RWPE1 (cell line): ENCODE results near the gene MYMX.
A peak's percentile ranks its signal among the peaks of the same experiment; 100 is the strongest.

Experiments used
- CTCF ChIA-PET: fragments of 350-600 bp; sonication (Branson Sonifier 250); formaldehyde crosslinking; extraction: SDS; loops from one replicate; lab custom pipeline; 2021; lab: Yijun Ruan, JAX
- POLR2A ChIA-PET: fragments of 400-600 bp; formaldehyde crosslinking; extraction: SDS; loops from one replicate; lab custom pipeline; 2020; ENCODE audit warnings: antibody characterized with exemption; ENCODE audit not compliant: low non-redundant PET; lab: Yijun Ruan, JAX
- DNase-seq: peaks from one replicate; pipeline ENCODE4 v3.0.0; 2012; ENCODE audit warnings: low spot score
- H3K27ac ChIP-seq: fragments of 450-650 bp; 2 replicates; pipeline ENCODE4 v1.5.1; 2017
- TF ChIP-seq, protein P1 (sequence below): fragments of 450-650 bp; conservative IDR thresholded peaks from 2 replicates; pipeline ENCODE4 v1.5.1; 2017; ENCODE audit warnings: low read depth, mild to moderate bottlenecking

The MYMX gene

DNA sequence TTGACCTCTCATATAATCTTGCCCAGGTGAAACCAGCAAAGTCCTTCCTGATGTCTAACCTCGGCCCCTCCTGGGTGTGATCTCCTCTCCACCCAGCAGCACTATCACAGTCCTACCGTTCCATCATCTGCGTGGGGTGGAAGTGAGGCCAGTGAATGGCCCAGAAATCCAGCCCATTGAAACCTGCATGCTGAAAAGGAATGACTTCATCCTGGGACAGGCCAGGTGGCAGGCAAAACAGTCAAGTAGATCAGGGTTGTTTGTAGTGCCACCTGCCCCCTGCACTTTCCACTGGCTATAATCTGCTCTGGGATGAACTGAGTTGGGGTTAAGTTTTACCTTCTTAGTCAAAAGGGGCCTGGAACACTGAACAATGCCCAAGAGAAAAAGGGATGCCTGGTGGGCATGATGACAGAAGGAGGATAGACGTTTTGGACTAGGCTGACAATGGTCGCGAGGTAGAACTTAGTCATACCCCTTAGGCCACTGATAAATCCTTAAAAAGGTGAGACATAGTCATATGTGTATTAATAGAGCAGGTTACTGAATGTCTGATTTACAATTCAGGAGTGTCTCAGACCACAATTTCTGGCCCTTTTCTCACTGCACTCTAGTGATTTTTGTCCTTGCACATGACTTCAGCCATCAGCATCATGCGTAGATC is 22.1 kb downstream of the MYMX start:
- POLR2A ChIA-PET, result interaction anchor here (1.8 kb wide), 1 partner anchor 8 kb away, joined by 5 read pairs; the partner anchor contains the start of gene HSP90AB1
- H3K27ac ChIP-seq, result no peak overlapping the region
- DNase-seq, result no peak
- CTCF ChIA-PET, result interaction anchor here (0.7 to 1.6 kb wide), 3 partner anchors 12 to 120 kb away, joined by 3 to 5 read pairs (median 4); no protein-coding TSS in a partner anchor
- TF ChIP-seq, protein P1, sequence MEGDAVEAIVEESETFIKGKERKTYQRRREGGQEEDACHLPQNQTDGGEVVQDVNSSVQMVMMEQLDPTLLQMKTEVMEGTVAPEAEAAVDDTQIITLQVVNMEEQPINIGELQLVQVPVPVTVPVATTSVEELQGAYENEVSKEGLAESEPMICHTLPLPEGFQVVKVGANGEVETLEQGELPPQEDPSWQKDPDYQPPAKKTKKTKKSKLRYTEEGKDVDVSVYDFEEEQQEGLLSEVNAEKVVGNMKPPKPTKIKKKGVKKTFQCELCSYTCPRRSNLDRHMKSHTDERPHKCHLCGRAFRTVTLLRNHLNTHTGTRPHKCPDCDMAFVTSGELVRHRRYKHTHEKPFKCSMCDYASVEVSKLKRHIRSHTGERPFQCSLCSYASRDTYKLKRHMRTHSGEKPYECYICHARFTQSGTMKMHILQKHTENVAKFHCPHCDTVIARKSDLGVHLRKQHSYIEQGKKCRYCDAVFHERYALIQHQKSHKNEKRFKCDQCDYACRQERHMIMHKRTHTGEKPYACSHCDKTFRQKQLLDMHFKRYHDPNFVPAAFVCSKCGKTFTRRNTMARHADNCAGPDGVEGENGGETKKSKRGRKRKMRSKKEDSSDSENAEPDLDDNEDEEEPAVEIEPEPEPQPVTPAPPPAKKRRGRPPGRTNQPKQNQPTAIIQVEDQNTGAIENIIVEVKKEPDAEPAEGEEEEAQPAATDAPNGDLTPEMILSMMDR, result no peak

DNA sequence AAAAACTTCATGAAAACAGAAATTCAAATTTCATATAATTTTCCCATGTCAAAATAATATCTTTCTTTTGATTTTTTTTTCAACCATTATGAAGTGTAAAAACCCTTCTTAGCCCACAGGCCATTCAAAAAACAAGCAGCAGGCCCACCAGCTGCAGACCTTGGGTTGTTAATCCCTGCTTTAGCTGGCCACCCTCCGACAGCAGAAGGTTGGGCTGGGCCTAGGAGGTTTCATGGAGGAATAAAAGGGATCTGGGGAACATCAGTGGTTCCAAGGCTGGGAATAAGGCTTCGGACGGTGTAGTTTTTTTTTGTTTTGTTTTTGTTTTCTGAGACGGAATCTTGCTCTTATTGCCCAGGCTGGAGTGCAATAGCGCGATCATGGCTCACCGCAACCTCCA is 26.6 kb downstream of the MYMX start:
- no peak for DNase-seq
- TF ChIP-seq, protein P1, result no peak
- ChIA-PET CTCF (no interaction called here), POLR2A (no interaction called here)
- no peak overlapping the region for H3K27ac ChIP-seq

DNA sequence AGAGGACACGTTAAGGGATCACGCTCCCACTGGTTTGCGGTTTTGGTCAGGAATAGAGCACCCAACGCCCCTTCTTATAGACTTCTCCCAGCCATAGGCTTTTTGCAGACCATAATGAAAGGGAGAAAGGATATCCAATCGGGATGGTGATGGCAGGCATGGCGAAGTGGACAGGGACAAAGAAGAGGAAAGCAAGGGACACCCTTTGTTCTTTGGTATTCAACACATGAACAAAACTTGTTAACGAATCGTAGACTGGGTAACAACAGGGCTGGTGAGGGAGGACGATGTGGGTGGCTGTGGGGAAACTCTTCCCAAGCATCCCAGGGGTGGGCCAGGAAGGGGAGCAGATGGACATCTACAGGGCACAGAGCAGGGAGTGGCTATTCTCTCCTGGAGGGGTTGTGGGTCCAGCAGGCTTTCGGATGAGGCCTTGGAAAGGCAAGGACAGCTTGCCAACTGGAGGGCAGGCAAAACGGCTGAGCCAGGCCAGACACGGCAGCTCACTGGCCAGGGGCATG is 28.7 kb downstream of the MYMX start:
- POLR2A ChIA-PET, result no interaction called here
- TF ChIP-seq, protein P1, result no peak
- CTCF ChIA-PET, result interaction anchor here (0.9 to 1.1 kb wide), 3 partner anchors 8 to 73 kb away, joined by 3 to 6 read pairs (median 4); partner anchors contain the start of gene MYMX
- DNase-seq, result no peak
- H3K27ac ChIP-seq, result peak overlapping the region; percentile 91

DNA sequence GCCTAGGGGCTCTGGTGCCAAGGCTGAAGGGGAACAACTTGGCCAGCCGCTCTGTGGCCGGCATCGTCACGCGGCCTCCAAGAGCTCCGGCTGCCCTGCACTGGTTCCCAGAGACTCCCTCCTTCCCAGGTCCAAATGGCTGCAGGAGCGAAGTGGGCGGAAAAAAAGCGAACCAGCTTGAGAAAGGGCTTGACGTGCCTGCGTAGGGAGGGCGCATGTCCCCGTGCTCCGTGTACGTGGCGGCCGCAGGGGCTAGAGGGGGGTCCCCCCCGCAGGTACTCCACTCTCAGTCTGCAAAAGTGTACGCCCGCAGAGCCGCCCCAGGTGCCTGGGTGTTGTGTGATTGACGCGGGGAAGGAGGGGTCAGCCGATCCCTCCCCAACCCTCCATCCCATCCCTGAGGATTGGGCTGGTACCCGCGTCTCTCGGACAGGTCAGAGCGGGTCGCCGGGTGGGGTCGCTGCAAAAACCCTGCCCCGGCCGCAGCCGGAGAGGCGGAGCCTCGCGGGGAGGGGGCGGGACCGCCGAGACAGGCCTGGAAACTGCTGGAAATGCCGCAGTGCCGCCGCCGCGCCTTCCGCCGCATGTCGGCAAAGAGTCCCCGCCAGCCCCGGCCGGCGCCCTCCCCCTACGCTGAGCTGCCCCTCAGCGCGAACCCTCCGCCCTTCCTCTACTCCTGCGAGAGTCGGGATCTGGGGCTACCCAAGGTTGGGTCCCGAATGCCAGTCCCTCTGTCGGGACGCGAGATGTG is 29.4 kb downstream of the MYMX start:
- DNase-seq, result peak; percentile 75
- TF ChIP-seq, protein P1, result peak; percentile 52
- CTCF ChIA-PET, result interaction anchor here (0.9 to 1.1 kb wide), 3 partner anchors 9 to 73 kb away, joined by 3 to 6 read pairs (median 4); partner anchors contain the start of gene MYMX
- peak overlapping the region; percentile 91 for H3K27ac ChIP-seq
- POLR2A ChIA-PET, result interaction anchor here (0.6 to 1.3 kb wide), 6 partner anchors 8 to 112 kb away, joined by 3 to 6 read pairs (median 4); partner anchors contain the start of gene SLC35B2

DNA sequence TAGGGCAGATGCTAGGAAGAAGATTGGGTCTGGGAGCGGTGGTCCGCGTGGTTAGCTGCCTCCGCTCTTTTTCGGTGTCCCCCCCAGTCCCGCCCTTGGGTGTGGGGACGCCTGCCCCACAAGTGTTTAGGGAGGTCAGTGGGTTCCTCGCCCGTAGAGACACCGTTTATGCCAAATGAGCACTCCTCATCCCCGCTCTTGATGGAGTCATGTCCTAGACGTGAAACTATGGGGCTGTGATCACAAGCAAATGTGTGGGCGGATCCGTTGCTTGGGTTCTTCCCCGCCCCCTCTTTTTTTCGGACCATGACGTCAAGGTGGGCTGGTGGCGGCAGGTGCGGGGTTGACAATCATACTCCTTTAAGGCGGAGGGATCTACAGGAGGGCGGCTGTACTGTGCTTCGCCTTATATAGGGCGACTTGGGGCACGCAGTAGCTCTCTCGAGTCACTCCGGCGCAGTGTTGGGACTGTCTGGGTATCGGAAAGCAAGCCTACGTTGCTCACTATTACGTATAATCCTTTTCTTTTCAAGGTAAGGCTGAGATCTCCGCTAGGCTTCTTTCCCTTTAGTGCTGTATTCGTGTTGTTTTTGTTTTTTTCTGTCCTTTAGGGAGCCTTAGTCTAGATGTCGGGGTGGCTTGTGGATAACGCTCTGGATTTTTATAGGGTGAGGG is 30.1 kb downstream of the MYMX start, which contains the start of gene HSP90AB1:
TSS of gene HSP90AB1 (plus strand) at position 439 of the 675 bp plus-strand sequence. CDS start 1,529 bp downstream, outside the sequence.
- CTCF ChIA-PET, result interaction anchor here (1.1 kb wide), 2 partner anchors 12 to 24 kb away, joined by 5 to 9 read pairs; partner anchors contain the start of gene TMEM151B
- TF ChIP-seq, protein P1, result no peak
- peak; percentile 98 for DNase-seq
- peak within 1 kb of the TSS; percentile 91 for H3K27ac ChIP-seq
- POLR2A ChIA-PET, result interaction anchor here (0.6 to 1.3 kb wide), 7 partner anchors 9 to 616 kb away, joined by 3 to 6 read pairs (median 4); partner anchors contain the start of gene SLC35B2
